Hepatocyte (in vitro differentiated cells): ENCODE data around the gene KIN.

Experiments used
- CTCF ChIP-seq: fragments of 200-600 bp; sonication (generic); IDR thresholded peaks from 2 replicates; pipeline ENCODE4 v1.5.1; 2016; ENCODE audit warnings: antibody characterized with exemption, mild to moderate bottlenecking; ENCODE audit not compliant: poor library complexity
- EZH2 ChIP-seq: fragments of 200-600 bp; sonication (generic); IDR thresholded peaks from 2 replicates; pipeline ENCODE4 v1.6.1; 2016; ENCODE audit warnings: antibody characterized with exemption, mild to moderate bottlenecking, borderline replicate concordance
- EZH2phosphoT487 ChIP-seq: fragments of 200-600 bp; sonication (generic); IDR thresholded peaks from one replicate; pipeline ENCODE4 v1.6.1; 2018; ENCODE audit warnings: antibody characterized with exemption, mild to moderate bottlenecking, low read depth, moderate library complexity; ENCODE audit not compliant: unreplicated experiment, severe bottlenecking

GRCh38 chr10:7795605-7796004 is 7.8 kb upstream of the KIN start:
- TF ChIP-seq CTCF (no peak), EZH2 (no peak), EZH2phosphoT487 (no peak)
